SK-N-SH (cell line): ENCODE results near the gene TRIM67. TPM values are rescaled to one million over a fixed set of nuclear protein-coding genes. Genes with fewer than 3 reads are reported as not detected.

Experiments
- CTCF ChIA-PET: fragments of 300-600, 350-600 bp; formaldehyde crosslinking; extraction: SDS; loops from one replicate; lab custom pipeline; 2021; lab: Yijun Ruan, JAX
- POLR2A ChIA-PET: fragments of 350-600 bp; sonication (Branson Sonifier 250); formaldehyde crosslinking; extraction: SDS; loops from one replicate; lab custom pipeline; 2020; ENCODE audit warnings: antibody characterized with exemption, inconsistent platforms; lab: Yijun Ruan, JAX
- DNase-seq: peaks from one replicate; pipeline ENCODE4 v3.0.0; 2012
- H2AFZ ChIP-seq: fragments of 200-600 bp; sonication (generic); 2 replicates; pipeline ENCODE4 v1.8.1; 2016; ENCODE audit warnings: antibody characterized with exemption, mild to moderate bottlenecking, low read depth
- H3F3A ChIP-seq: fragments of 200-600 bp; sonication (generic); replicated peaks from 2 replicates; pipeline ENCODE3; 2016; ENCODE audit warnings: antibody characterized with exemption, mild to moderate bottlenecking; ENCODE audit not compliant: insufficient read depth
- H3K27ac ChIP-seq, 2 experiments: fragments of 200-500 bp in 1 of 2; fragments of 200-600 bp in 1 of 2; sonication (Bioruptor generic) in 1 of 2; sonication (generic), shearing (Covaris generic) in 1 of 2; 2 replicates each; pipeline versions ENCODE4 v1.5.1 to v1.6.1; 2014 to 2016; ENCODE audit warnings: low read depth in 2 of 2, inconsistent platforms in 1 of 2, low read length in 1 of 2, mild to moderate bottlenecking in 1 of 2, mixed read lengths in 1 of 2
- H3K27me3 ChIP-seq: fragments of 200-600 bp; sonication (generic), shearing (Covaris generic); 2 replicates; pipeline ENCODE4 v1.6.1; 2016; ENCODE audit warnings: mixed run types; ENCODE audit not compliant: insufficient read depth
- H3K36me3 ChIP-seq, 2 experiments: fragments of 200-500 bp in 1 of 2; fragments of 200-600 bp in 1 of 2; sonication (Bioruptor generic) in 1 of 2; sonication (generic) in 1 of 2; replicated peaks in 1 of 2; 2 replicates each; pipeline versions ENCODE3 to v1.5.1; 2014 to 2016; ENCODE audit warnings: low read length in 1 of 2, mild to moderate bottlenecking in 1 of 2; ENCODE audit not compliant: insufficient read depth in 2 of 2, control insufficient read depth in 1 of 2
- H3K4me1 ChIP-seq, 2 experiments: fragments of 200-500 bp in 1 of 2; fragments of 200-600 bp in 1 of 2; sonication (Bioruptor generic) in 1 of 2; sonication (generic), shearing (Covaris generic) in 1 of 2; 2 replicates each; pipeline versions ENCODE4 v1.5.1 to v1.6.1; 2014 to 2016; ENCODE audit warnings: low read depth in 1 of 2, low read length in 1 of 2, mixed run types in 1 of 2; ENCODE audit not compliant: insufficient read depth in 2 of 2, control insufficient read depth in 1 of 2
- H3K4me2 ChIP-seq: fragments of 200-600 bp; sonication (generic), shearing (Covaris generic); 2 replicates; pipeline ENCODE4 v1.6.1; 2017; ENCODE audit warnings: mixed run types
- H3K4me3 ChIP-seq, 2 experiments: fragments of 200-500 bp in 1 of 2; fragments of 200-600 bp in 1 of 2; sonication (Bioruptor generic) in 1 of 2; sonication (generic), shearing (Covaris generic) in 1 of 2; 2 replicates each; pipeline versions ENCODE4 v1.5.1 to v1.8.1; 2014 to 2016; ENCODE audit warnings: low read depth in 2 of 2, inconsistent platforms in 1 of 2, low read length in 1 of 2, mild to moderate bottlenecking in 1 of 2, mixed read lengths in 1 of 2, moderate library complexity in 1 of 2
- H3K79me2 ChIP-seq: fragments of 200-600 bp; sonication (generic); 2 replicates; pipeline ENCODE4 v1.8.1; 2017; ENCODE audit warnings: mild to moderate bottlenecking; ENCODE audit not compliant: insufficient read depth
- H3K9ac ChIP-seq: fragments of 200-600 bp; sonication (generic); 2 replicates; pipeline ENCODE4 v1.6.1; 2017; ENCODE audit warnings: mixed run types
- H3K9me2 ChIP-seq: fragments of 200-600 bp; sonication (generic); 2 replicates; pipeline ENCODE4 v1.6.1; 2017; ENCODE audit warnings: mixed run types
- H3K9me3 ChIP-seq: fragments of 200-600 bp; sonication (generic); 2 replicates; pipeline ENCODE4 v1.6.1; 2017; ENCODE audit warnings: mixed run types, mild to moderate bottlenecking, moderate library complexity
- H4K20me1 ChIP-seq: fragments of 200-600 bp; sonication (generic); 2 replicates; pipeline ENCODE4 v1.6.1; 2017; ENCODE audit warnings: mild to moderate bottlenecking, mixed run types; ENCODE audit not compliant: insufficient read depth
- FOSL2 ChIP-seq: IDR thresholded peaks from 2 replicates; pipeline ENCODE4 v1.4.0; 2012; ENCODE audit warnings: low read depth, mild to moderate bottlenecking, moderate library complexity, borderline replicate concordance
- GATA2 ChIP-seq: sonication (generic); formaldehyde crosslinking; IDR thresholded peaks from 2 replicates; pipeline ENCODE4 v1.5.0; 2020; ENCODE audit warnings: mild to moderate bottlenecking, missing genetic modification reagents
- IRF3 ChIP-seq: fragments of 150-350 bp; IDR thresholded peaks from 2 replicates; pipeline ENCODE4 v1.6.1; 2016; ENCODE audit warnings: mild to moderate bottlenecking, low read depth, low read length
- JUND ChIP-seq: IDR thresholded peaks from 2 replicates; pipeline ENCODE4 v1.4.0; 2012
- MEF2A ChIP-seq: IDR thresholded peaks from 2 replicates; pipeline ENCODE4 v1.4.0; 2012; ENCODE audit warnings: low read depth, borderline replicate concordance
- POLR2AphosphoS5 ChIP-seq: IDR thresholded peaks from 2 replicates; pipeline ENCODE4 v1.6.1; 2012; ENCODE audit warnings: low read depth, low read length
- RAD21 ChIP-seq: IDR thresholded peaks from 2 replicates; pipeline ENCODE4 v1.6.1; 2012; ENCODE audit warnings: mild to moderate bottlenecking, low read length
- RCOR1 ChIP-seq: fragments of 150-350 bp; IDR thresholded peaks from 2 replicates; pipeline ENCODE4 v1.6.1; 2017; ENCODE audit warnings: antibody characterized with exemption, low read length
- REST ChIP-seq: IDR thresholded peaks from 2 replicates; pipeline ENCODE4 v1.6.1; 2012; ENCODE audit warnings: mild to moderate bottlenecking, low read depth, low read length, moderate library complexity
- RXRA ChIP-seq: IDR thresholded peaks from 2 replicates; pipeline ENCODE4 v1.4.0; 2012; ENCODE audit warnings: low read depth, mild to moderate bottlenecking, borderline replicate concordance
- SIN3A ChIP-seq: IDR thresholded peaks from 2 replicates; pipeline ENCODE4 v1.6.1; 2012; ENCODE audit warnings: low read depth, mild to moderate bottlenecking, low read length, moderate library complexity, borderline replicate concordance
- SMC3 ChIP-seq: IDR thresholded peaks from 2 replicates; pipeline ENCODE4 v1.6.1; 2012; ENCODE audit warnings: low read depth, low read length, improper control_type of control experiment
- USF1 ChIP-seq: IDR thresholded peaks from 2 replicates; pipeline ENCODE4 v1.4.0; 2012; ENCODE audit warnings: low read depth, borderline replicate concordance
- USF2 ChIP-seq: fragments of 150-350 bp; IDR thresholded peaks from 2 replicates; pipeline ENCODE4 v1.6.1; 2017; ENCODE audit warnings: antibody characterized with exemption, low read length, low read depth, borderline replicate concordance
- YY1 ChIP-seq: IDR thresholded peaks from 2 replicates; pipeline ENCODE4 v1.4.0; 2012; ENCODE audit warnings: low read depth, mild to moderate bottlenecking
- WGBS: methylation state at CpG from one replicate; pipeline ENCODE4 v1.1.6; 2017; ENCODE audit warnings: low lambda C conversion rate; 5-methylcytosine and 5-hydroxymethylcytosine counted together
- polyA plus RNA-seq, 3 experiments: library from polyadenylated mRNA; depleted of rRNA; stranded (reverse); fragments of >200 nt; gene quantifications; 2 replicates each; pipeline ENCODE4 v1.2.3, GENCODE V29; 2012
- TF ChIP-seq, protein P1 (sequence below): IDR thresholded peaks from 2 replicates; pipeline ENCODE4; 2012
- TF ChIP-seq, protein P2 (sequence below): IDR thresholded peaks from 2 replicates; pipeline ENCODE4 v1.4.0; 2012; ENCODE audit warnings: low read depth

The TRIM67 gene
- polyA plus RNA-seq, 1 of the 3 experiments (the other 2 are of a cell fraction), result not detected

- H3K4me3 ChIP-seq, result peak overlapping the region; percentile 86 to 90; a peak in 3 of 4 replicates
- H3K36me3 ChIP-seq, result peaks cover 5 to 14% of the 10 kb centered on the region in 2 experiments
- H3K9me3 ChIP-seq, result no peaks in the 10 kb centered on the region
- DNase-seq, result no peak
- TF ChIP-seq JUND (no peak), REST (peak; percentile 91)
- peaks cover 79% of the 10 kb centered on the region for H3K79me2 ChIP-seq
- H3K27me3 ChIP-seq, result no peaks in the 10 kb centered on the region
- CTCF ChIA-PET, result interaction anchor here (1.2 kb wide), 1 partner anchor 31 kb away, joined by 5 read pairs; no protein-coding TSS in a partner anchor
- no peak overlapping the region for H2AFZ ChIP-seq
- H3K27ac ChIP-seq, result no peak overlapping the region
- 69% methylated on average over 5 of the region's 5 CpGs for WGBS
- H3K9ac ChIP-seq, result peak overlapping the region; percentile 88; the same call in 1 of the 2 replicates
- H3K4me1 ChIP-seq, result peaks cover 13 to 17% of the 10 kb centered on the region in 2 experiments
- H3F3A ChIP-seq, result no peaks in the 10 kb centered on the region
- H4K20me1 ChIP-seq, result peaks cover 7% of the 10 kb centered on the region; the same call in 1 of the 2 replicates
- peak overlapping the region; percentile 88 for H3K4me2 ChIP-seq
- no peaks in the 10 kb centered on the region for H3K9me2 ChIP-seq
- POLR2A ChIA-PET, result no interaction called here
These were observed 80.8 kb downstream of the TRIM67 start for GRCh38 chr1:231242516-231243198.

GRCh38 chr1:231248778-231249177 is 86.9 kb downstream of the TRIM67 start:
- H3K4me3 ChIP-seq, result no peak overlapping the region
- no peaks in the 10 kb centered on the region for H3F3A ChIP-seq
- no peak for TF ChIP-seq USF2
- no peak for TF ChIP-seq USF1
- TF ChIP-seq IRF3, result no peak
- TF ChIP-seq SIN3A, result no peak
- no peak for TF ChIP-seq YY1
- no peak for TF ChIP-seq GATA2 (CRISPR knock-in tag)
- TF ChIP-seq FOSL2, result no peak
- no peak for TF ChIP-seq JUND
- no peak for TF ChIP-seq RAD21
- no peak for TF ChIP-seq POLR2AphosphoS5
- no peak for TF ChIP-seq RCOR1
- no peak for TF ChIP-seq RXRA
- no peak for TF ChIP-seq MEF2A
- no peak for TF ChIP-seq SMC3
- TF ChIP-seq, protein P1, sequence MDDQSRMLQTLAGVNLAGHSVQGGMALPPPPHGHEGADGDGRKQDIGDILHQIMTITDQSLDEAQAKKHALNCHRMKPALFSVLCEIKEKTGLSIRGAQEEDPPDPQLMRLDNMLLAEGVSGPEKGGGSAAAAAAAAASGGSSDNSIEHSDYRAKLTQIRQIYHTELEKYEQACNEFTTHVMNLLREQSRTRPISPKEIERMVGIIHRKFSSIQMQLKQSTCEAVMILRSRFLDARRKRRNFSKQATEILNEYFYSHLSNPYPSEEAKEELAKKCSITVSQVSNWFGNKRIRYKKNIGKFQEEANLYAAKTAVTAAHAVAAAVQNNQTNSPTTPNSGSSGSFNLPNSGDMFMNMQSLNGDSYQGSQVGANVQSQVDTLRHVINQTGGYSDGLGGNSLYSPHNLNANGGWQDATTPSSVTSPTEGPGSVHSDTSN, result no peak
- TF ChIP-seq, protein P2, sequence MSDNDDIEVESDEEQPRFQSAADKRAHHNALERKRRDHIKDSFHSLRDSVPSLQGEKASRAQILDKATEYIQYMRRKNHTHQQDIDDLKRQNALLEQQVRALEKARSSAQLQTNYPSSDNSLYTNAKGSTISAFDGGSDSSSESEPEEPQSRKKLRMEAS, result no peak
- H3K9me2 ChIP-seq, result no peaks in the 10 kb centered on the region
- POLR2A ChIA-PET, result no interaction called here
- peaks cover 58% of the 10 kb centered on the region for H3K79me2 ChIP-seq
- H3K27me3 ChIP-seq, result no peaks in the 10 kb centered on the region
- WGBS, result 100% methylated on average over 1 of the region's 1 CpG
- 0 out of 2 replicates have a peak, but pooled peaks cover 4% of the 10 kb centered on the region for H4K20me1 ChIP-seq
- no peak overlapping the region for H2AFZ ChIP-seq
- H3K4me2 ChIP-seq, result no peak overlapping the region
- no peak overlapping the region for H3K27ac ChIP-seq
- no peak for DNase-seq
- H3K36me3 ChIP-seq, result peaks cover 10 to 18% of the 10 kb centered on the region in 2 experiments
- CTCF ChIA-PET, result no interaction called here
- no peaks in the 10 kb centered on the region for H3K9me3 ChIP-seq
- no peaks in the 10 kb centered on the region for H3K4me1 ChIP-seq
- no peak overlapping the region for H3K9ac ChIP-seq
